ENCODE measurements around the gene B3GAT1. TPM values are rescaled to one million over a fixed set of nuclear protein-coding genes. Genes with fewer than 3 reads are reported as not detected.
"Not testable (repeated sequence)": the region's sequence is repeated elsewhere in the genome, so short reads cannot be mapped to it uniquely, and the experiment has no call there.

The B3GAT1 gene
- total RNA-seq, 2 experiments from 2014 or later = 0.14 to 0.22 TPM

- DNase-seq = no peak
- Mint-ChIP-seq H3K36me3 (ENCODE audit: low read depth) (no peaks in the 10 kb centered on the region), H3K9me3 (peaks cover 7% of the 10 kb centered on the region), H3K4me3 (no peak overlapping the region), H3K27ac (no peak overlapping the region), H3K27me3 (peaks cover 30% of the 10 kb centered on the region), H3K4me1 (ENCODE audit: low read depth) (no peaks in the 10 kb centered on the region)
- TF ChIP-seq, protein P1, sequence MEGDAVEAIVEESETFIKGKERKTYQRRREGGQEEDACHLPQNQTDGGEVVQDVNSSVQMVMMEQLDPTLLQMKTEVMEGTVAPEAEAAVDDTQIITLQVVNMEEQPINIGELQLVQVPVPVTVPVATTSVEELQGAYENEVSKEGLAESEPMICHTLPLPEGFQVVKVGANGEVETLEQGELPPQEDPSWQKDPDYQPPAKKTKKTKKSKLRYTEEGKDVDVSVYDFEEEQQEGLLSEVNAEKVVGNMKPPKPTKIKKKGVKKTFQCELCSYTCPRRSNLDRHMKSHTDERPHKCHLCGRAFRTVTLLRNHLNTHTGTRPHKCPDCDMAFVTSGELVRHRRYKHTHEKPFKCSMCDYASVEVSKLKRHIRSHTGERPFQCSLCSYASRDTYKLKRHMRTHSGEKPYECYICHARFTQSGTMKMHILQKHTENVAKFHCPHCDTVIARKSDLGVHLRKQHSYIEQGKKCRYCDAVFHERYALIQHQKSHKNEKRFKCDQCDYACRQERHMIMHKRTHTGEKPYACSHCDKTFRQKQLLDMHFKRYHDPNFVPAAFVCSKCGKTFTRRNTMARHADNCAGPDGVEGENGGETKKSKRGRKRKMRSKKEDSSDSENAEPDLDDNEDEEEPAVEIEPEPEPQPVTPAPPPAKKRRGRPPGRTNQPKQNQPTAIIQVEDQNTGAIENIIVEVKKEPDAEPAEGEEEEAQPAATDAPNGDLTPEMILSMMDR (IDR thresholded peaks at IDR 0.05) = no peak
- Histone ChIP-seq H3K4me3 (ENCODE audit: low read length) (no peak overlapping the region), H3K4me1 (ENCODE audit: insufficient read depth, low read length) (no peaks in the 10 kb centered on the region), H3K27ac (ENCODE audit: low read depth in 1 of 2, low read length in 2 of 2) (no peak overlapping the region), H3K9me3 (ENCODE audit: control insufficient read depth in 1 of 2, insufficient read depth in 1 of 2, low read length in 2 of 2) (peaks cover 13 to 27% of the 10 kb centered on the region in 2 experiments), H3K27me3 (ENCODE audit: control insufficient read depth in 1 of 2, insufficient read depth in 2 of 2, low read length in 2 of 2) (peaks cover 7 to 10% of the 10 kb centered on the region in 2 experiments), H3K36me3 (ENCODE audit: insufficient read depth, low read length) (no peaks in the 10 kb centered on the region)
- CTCF ChIA-PET = no interaction called here
- POLR2A ChIA-PET = no interaction called here
- intact Hi-C loops (cut with DNase I, micrococcal nuclease) = no loop called here
- ATAC-seq (ENCODE audit: poor library complexity) = no peak
Observed at GRCh38 chr11:134460062-134460561, 48.1 kb upstream of the B3GAT1 start.

GRCh38 chr11:134459246-134460061 is 47.4 kb upstream of the B3GAT1 start:
- H3K27ac ChIP-seq (ENCODE audit: low read depth in 1 of 2, low read length in 2 of 2) = no peak overlapping the region
- peaks cover 29% of the 10 kb centered on the region for H3K27me3 Mint-ChIP-seq
- H3K36me3 ChIP-seq (ENCODE audit: insufficient read depth, low read length) = no peaks in the 10 kb centered on the region
- no peak for DNase-seq
- H3K36me3 Mint-ChIP-seq (ENCODE audit: low read depth) = no peaks in the 10 kb centered on the region
- H3K4me1 Mint-ChIP-seq (ENCODE audit: low read depth) = no peaks in the 10 kb centered on the region
- H3K9me3 Mint-ChIP-seq = peaks cover 7% of the 10 kb centered on the region
- ATAC-seq (ENCODE audit: poor library complexity) = no peak
- CTCF ChIA-PET = interaction anchor here (0.6 kb wide), 1 partner anchor 13 kb away, joined by 3 read pairs; no protein-coding TSS in a partner anchor
- POLR2A ChIA-PET = no interaction called here
- H3K4me3 ChIP-seq (ENCODE audit: low read length) = no peak overlapping the region
- H3K4me1 ChIP-seq (ENCODE audit: insufficient read depth, low read length) = no peaks in the 10 kb centered on the region
- H3K9me3 ChIP-seq (ENCODE audit: control insufficient read depth in 1 of 2, insufficient read depth in 1 of 2, low read length in 2 of 2) = peaks cover 13 to 27% of the 10 kb centered on the region in 2 experiments
- no peak overlapping the region for H3K4me3 Mint-ChIP-seq
- TF ChIP-seq, protein P1 (IDR thresholded peaks at IDR 0.05) = no peak
- intact Hi-C loops (cut with DNase I, micrococcal nuclease) = no loop called here
- H3K27ac Mint-ChIP-seq = no peak overlapping the region
- H3K27me3 ChIP-seq (ENCODE audit: control insufficient read depth in 1 of 2, insufficient read depth in 2 of 2, low read length in 2 of 2) = peaks cover 4 to 6% of the 10 kb centered on the region in 2 experiments

DNA sequence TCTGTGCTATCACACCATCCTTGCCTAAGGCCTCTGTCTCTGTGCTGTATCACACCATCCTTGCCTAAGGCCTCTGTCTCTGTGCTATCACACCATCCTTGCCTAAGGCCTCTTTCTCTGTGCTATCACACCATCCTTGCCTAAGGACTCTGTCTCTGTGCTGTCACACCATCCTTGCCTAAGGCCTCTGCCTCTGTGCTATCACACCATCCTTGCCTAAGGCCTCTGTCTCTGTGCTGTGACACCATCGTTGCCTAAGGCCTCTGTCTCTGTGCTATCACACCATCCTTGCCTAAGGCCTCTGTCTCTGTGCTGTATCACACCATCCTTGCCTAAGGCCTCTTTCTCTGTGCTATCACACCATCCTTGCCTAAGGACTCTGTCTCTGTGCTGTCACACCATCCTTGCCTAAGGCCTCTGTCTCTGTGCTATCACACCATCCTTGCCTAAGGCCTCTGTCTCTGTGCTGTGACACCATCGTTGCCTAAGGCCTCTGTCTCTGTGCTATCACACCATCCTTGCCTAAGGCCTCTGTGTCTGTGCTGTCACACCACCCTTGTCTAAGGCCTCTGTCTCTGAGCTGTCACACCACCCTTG is 45.5 kb upstream of the B3GAT1 start:
- peaks cover 18% of the 10 kb centered on the region for H3K27me3 Mint-ChIP-seq
- H3K27ac ChIP-seq (ENCODE audit: low read depth in 1 of 2, low read length in 2 of 2); H3K27ac Mint-ChIP-seq; H3K36me3 ChIP-seq (ENCODE audit: insufficient read depth, low read length); H3K4me3 ChIP-seq (ENCODE audit: low read length); H3K9me3 Mint-ChIP-seq; ATAC-seq (ENCODE audit: poor library complexity); intact Hi-C loops (cut with DNase I, micrococcal nuclease); H3K27me3 ChIP-seq (ENCODE audit: control insufficient read depth in 1 of 2, insufficient read depth in 2 of 2, low read length in 2 of 2); POLR2A ChIA-PET; H3K36me3 Mint-ChIP-seq (ENCODE audit: low read depth); DNase-seq; H3K4me3 Mint-ChIP-seq; H3K4me1 ChIP-seq (ENCODE audit: insufficient read depth, low read length); H3K4me1 Mint-ChIP-seq (ENCODE audit: low read depth); CTCF ChIA-PET: not testable (repeated sequence)
- peaks cover 13 to 35% of the 10 kb centered on the region in 2 experiments for H3K9me3 ChIP-seq (ENCODE audit: control insufficient read depth in 1 of 2, insufficient read depth in 1 of 2, low read length in 2 of 2)
